Ishikawa (cell line): Measurements from ENCODE around the gene GDF2.

Source experiments
- CEBPB ChIP-seq: IDR thresholded peaks from 2 replicates; pipeline ENCODE4 v1.6.1; 2012
- CREB1 ChIP-seq: IDR thresholded peaks from 2 replicates; pipeline ENCODE4 v1.6.1; 2012; ENCODE audit warnings: low read depth
- EGR1 ChIP-seq: IDR thresholded peaks from 2 replicates; pipeline ENCODE4 v1.6.1; 2012
- EP300 ChIP-seq: IDR thresholded peaks from 2 replicates; pipeline ENCODE4 v1.6.1; 2012; ENCODE audit warnings: borderline replicate concordance
- FOXM1 ChIP-seq: IDR thresholded peaks from 2 replicates; pipeline ENCODE4 v1.6.1; 2012; ENCODE audit warnings: low read depth, borderline replicate concordance
- NFIC ChIP-seq: IDR thresholded peaks from 2 replicates; pipeline ENCODE4 v1.6.1; 2012
- RAD21 ChIP-seq: IDR thresholded peaks from 2 replicates; pipeline ENCODE4 v1.6.1; 2012; ENCODE audit warnings: low read depth
- TAF1 ChIP-seq: IDR thresholded peaks from 2 replicates; pipeline ENCODE4 v1.6.1; 2012; ENCODE audit warnings: low read depth, mild to moderate bottlenecking
- TCF12 ChIP-seq: IDR thresholded peaks from 2 replicates; pipeline ENCODE4 v1.6.1; 2012; ENCODE audit warnings: low read depth
- TEAD4 ChIP-seq: IDR thresholded peaks from 2 replicates; pipeline ENCODE4 v1.6.1; 2012
- YY1 ChIP-seq: IDR thresholded peaks from 2 replicates; pipeline ENCODE4 v1.6.1; 2012; ENCODE audit warnings: low read depth
- ZBTB7A ChIP-seq: IDR thresholded peaks from 2 replicates; pipeline ENCODE4 v1.6.1; 2012; ENCODE audit warnings: low read depth
- TF ChIP-seq, protein P1 (sequence below): IDR thresholded peaks from 2 replicates; pipeline ENCODE4 v1.6.1; 2012
- TF ChIP-seq, protein P2 (sequence below): IDR thresholded peaks from 2 replicates; pipeline ENCODE4 v1.6.1; 2012
- TF ChIP-seq, protein P3 (sequence below): IDR thresholded peaks from 2 replicates; pipeline ENCODE4 v1.6.1; 2012; ENCODE audit warnings: low read depth, mild to moderate bottlenecking

Gene GDF2

DNA sequence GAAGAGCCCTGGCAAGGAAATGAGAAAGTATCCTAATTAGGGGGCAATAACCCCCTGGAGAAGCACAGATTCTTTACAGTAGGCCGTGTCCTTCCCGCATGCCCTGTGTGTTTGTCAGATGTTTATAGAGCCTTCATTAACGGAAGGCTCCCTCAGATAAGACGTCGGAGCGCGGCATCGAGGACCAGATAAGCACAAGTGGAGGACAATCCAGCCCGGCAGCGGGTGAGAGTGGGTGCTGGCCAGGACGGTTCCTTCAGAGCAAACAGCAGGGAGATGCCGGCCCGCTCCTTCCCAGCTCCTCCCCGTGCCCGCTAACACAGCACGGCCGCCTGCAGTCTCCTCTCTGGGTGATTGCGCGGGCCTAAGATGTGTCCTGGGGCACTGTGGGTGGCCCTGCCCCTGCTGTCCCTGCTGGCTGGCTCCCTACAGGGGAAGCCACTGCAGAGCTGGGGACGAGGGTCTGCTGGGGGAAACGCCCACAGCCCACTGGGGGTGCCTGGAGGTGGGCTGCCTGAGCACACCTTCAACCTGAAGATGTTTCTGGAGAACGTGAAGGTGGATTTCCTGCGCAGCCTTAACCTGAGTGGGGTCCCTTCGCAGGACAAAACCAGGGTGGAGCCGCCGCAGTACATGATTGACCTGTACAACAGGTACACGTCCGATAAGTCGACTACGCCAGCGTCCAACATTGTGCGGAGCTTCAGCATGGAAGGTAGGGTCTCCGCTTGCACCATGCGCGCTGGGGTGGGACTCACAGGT is at the start of gene GDF2:
Gene GDF2, plus strand, starts transcription at position 155 of the 762 bp plus-strand sequence. Its CDS starts 215 bp downstream, at position 370.
- TF ChIP-seq CEBPB (no peak), TEAD4 (no peak), YY1 (no peak)
- TF ChIP-seq, protein P1, sequence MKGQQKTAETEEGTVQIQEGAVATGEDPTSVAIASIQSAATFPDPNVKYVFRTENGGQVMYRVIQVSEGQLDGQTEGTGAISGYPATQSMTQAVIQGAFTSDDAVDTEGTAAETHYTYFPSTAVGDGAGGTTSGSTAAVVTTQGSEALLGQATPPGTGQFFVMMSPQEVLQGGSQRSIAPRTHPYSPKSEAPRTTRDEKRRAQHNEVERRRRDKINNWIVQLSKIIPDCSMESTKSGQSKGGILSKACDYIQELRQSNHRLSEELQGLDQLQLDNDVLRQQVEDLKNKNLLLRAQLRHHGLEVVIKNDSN: no peak

DNA sequence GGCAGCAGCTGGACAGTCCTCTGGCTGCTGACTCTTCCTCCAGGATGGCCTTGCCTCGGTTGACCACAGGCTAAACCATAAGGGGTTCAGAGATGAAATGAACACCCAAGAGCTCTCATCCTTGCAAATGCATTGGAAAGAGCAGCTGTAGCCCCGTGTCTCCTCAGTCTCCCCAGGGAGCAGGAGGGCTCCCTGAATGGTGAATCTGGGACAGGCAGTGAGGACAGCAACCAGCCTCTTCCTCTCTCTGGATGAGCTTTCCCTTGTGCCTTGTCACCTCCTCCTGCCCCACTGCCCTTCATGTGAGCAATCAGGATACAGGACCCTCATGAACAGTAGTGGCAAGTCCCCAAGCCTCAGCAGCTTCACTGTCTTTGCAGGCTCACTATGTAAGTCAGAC is 46.2 kb upstream of the GDF2 start:
- no peak for TF ChIP-seq CEBPB
- TF ChIP-seq, protein P2, sequence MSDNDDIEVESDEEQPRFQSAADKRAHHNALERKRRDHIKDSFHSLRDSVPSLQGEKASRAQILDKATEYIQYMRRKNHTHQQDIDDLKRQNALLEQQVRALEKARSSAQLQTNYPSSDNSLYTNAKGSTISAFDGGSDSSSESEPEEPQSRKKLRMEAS: no peak
- TF ChIP-seq TCF12: no peak
- no peak for TF ChIP-seq RAD21
- no peak for TF ChIP-seq CREB1
- no peak for TF ChIP-seq TAF1
- TF ChIP-seq, protein P3, sequence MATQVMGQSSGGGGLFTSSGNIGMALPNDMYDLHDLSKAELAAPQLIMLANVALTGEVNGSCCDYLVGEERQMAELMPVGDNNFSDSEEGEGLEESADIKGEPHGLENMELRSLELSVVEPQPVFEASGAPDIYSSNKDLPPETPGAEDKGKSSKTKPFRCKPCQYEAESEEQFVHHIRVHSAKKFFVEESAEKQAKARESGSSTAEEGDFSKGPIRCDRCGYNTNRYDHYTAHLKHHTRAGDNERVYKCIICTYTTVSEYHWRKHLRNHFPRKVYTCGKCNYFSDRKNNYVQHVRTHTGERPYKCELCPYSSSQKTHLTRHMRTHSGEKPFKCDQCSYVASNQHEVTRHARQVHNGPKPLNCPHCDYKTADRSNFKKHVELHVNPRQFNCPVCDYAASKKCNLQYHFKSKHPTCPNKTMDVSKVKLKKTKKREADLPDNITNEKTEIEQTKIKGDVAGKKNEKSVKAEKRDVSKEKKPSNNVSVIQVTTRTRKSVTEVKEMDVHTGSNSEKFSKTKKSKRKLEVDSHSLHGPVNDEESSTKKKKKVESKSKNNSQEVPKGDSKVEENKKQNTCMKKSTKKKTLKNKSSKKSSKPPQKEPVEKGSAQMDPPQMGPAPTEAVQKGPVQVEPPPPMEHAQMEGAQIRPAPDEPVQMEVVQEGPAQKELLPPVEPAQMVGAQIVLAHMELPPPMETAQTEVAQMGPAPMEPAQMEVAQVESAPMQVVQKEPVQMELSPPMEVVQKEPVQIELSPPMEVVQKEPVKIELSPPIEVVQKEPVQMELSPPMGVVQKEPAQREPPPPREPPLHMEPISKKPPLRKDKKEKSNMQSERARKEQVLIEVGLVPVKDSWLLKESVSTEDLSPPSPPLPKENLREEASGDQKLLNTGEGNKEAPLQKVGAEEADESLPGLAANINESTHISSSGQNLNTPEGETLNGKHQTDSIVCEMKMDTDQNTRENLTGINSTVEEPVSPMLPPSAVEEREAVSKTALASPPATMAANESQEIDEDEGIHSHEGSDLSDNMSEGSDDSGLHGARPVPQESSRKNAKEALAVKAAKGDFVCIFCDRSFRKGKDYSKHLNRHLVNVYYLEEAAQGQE: no peak
- no peak for TF ChIP-seq YY1
- no peak for TF ChIP-seq EGR1
- no peak for TF ChIP-seq ZBTB7A
- no peak for TF ChIP-seq NFIC
- no peak for TF ChIP-seq TEAD4
- TF ChIP-seq, protein P1: no peak
- TF ChIP-seq EP300: no peak
- TF ChIP-seq FOXM1: no peak

DNA sequence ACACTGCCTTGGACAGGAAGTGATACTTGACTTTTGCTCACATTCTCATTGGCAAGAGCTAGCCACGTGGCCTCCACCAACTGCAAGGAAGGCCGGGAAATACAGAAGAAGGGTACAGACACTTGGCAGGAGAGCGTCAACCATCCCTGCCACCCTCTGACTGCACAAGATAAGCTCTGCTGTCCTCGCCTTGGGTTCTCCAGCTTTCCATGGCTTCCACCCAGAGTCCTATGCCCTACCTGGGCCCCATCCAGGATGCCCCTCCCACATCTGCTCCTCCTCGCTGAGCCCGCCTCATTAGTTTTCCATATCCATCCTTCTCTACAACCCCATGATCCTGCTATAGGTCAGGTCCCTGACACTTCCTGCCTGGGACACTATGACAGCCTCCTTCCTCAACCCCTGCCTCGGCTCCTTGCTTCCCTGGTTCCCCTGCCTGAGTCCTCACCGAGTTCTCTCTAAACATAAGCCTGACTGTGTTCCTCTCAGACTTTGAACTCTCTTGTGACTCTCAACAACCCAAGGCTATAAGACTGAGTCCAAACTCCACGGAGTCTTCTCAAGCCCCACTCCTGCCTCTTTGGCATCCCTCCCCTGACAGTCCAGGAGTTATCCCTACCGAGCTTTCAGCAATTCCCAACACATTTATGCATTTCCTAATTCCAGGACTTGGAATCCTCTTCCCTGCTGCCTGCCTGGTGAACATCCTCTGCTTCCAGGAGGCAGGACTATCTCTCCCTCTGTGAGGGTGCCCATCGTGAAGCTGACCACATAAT is 45.5 kb upstream of the GDF2 start:
- TF ChIP-seq EP300 (no peak), FOXM1 (no peak), YY1 (no peak), TAF1 (no peak), EGR1 (no peak), TCF12 (no peak), NFIC (no peak), ZBTB7A (no peak), RAD21 (no peak), TEAD4 (no peak), CEBPB (no peak)
- TF ChIP-seq, protein P3: no peak

DNA sequence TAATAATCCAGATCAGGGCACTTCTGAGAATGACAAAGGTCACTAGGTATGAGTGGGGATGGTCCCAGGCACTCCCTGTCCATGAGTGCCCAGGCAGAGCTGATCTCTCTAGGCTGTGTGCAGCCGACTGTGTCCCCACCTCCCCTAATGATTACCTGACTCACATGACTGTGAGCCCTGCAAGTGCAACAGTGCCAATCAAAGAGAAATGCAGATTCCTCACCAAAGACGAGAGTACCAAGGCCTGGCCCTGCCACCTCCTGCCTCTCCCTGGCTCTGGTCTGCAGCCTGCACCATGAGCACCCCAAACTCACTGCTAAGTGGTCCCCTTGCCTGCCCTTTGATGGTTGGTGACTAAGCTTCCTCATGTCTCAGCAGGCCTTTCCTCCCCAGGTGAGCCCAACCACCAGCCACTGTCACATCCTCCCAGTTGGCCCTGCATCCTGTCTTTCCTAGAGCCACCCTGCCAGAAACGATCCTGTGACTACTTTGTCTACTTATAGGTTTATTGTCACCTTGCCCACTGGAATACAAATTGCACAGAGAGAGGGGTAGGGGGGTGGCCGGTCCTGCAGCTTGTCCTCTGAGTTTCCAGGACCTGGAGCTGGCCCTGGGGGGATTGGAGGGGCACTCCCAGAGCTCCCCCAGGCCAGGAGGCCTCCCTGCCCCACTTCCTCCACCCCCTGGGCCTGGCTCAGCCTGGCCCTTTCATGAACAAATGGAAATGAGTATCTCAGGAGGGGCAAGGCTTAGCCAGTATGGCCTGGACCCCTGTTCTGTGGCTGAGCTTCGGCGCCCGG is 44.7 kb upstream of the GDF2 start:
- TF ChIP-seq TAF1: no peak
- TF ChIP-seq ZBTB7A: no peak
- no peak for TF ChIP-seq EP300
- TF ChIP-seq YY1: no peak
- TF ChIP-seq NFIC: no peak
- no peak for TF ChIP-seq EGR1
- TF ChIP-seq, protein P3: no peak
- no peak for TF ChIP-seq RAD21
- TF ChIP-seq, protein P2: no peak
- no peak for TF ChIP-seq TEAD4
